Measurements from ENCODE around the gene MTMR3. TPM values are rescaled to one million over a fixed set of nuclear protein-coding genes. Genes with fewer than 3 reads are reported as not detected.
"Not testable (repeated sequence)": the region's sequence is repeated elsewhere in the genome, so short reads cannot be mapped to it uniquely, and the experiment has no call there.

Gene MTMR3
- total RNA-seq, 1 donor from 2014 or later = 36.9 TPM

DNA sequence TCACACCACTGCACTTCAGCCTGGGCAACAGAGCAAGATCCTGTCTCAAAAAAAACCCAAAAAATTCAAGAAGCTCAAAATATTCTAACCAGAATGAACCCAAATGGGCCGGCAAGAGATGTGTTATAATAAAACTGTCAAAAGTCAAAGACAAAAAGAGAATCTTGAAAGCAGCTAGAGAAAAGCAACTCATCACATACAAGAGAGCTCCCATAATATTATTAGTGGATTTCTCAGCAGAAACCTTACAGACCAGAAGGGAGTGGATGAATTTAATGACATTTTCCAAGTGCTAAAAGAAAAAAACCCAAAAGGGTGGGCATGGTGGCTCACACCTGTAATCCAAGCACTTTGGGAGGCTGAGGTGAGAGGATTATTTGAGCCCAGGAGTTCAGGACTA is 174.4 kb downstream of the MTMR3 start:
- DNase-seq (ENCODE audit: low spot score) = no peak
- H3K4me3 Mint-ChIP-seq (ENCODE audit: unreplicated experiment) = no peak overlapping the region
- peaks cover 9% of the 10 kb centered on the region for H3K4me1 Mint-ChIP-seq (ENCODE audit: low read depth)
- TF ChIP-seq, protein P1, sequence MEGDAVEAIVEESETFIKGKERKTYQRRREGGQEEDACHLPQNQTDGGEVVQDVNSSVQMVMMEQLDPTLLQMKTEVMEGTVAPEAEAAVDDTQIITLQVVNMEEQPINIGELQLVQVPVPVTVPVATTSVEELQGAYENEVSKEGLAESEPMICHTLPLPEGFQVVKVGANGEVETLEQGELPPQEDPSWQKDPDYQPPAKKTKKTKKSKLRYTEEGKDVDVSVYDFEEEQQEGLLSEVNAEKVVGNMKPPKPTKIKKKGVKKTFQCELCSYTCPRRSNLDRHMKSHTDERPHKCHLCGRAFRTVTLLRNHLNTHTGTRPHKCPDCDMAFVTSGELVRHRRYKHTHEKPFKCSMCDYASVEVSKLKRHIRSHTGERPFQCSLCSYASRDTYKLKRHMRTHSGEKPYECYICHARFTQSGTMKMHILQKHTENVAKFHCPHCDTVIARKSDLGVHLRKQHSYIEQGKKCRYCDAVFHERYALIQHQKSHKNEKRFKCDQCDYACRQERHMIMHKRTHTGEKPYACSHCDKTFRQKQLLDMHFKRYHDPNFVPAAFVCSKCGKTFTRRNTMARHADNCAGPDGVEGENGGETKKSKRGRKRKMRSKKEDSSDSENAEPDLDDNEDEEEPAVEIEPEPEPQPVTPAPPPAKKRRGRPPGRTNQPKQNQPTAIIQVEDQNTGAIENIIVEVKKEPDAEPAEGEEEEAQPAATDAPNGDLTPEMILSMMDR (IDR thresholded peaks at IDR 0.05) = no peak
- H3K9me3 Mint-ChIP-seq (ENCODE audit: low read depth) = peaks cover 6% of the 10 kb centered on the region
- no peak overlapping the region for H3K27ac Mint-ChIP-seq (ENCODE audit: unreplicated experiment)
- H3K27me3 Mint-ChIP-seq (ENCODE audit: low read depth) = no peaks in the 10 kb centered on the region
- H3K36me3 Mint-ChIP-seq (ENCODE audit: low read depth) = peaks cover 5% of the 10 kb centered on the region

DNA sequence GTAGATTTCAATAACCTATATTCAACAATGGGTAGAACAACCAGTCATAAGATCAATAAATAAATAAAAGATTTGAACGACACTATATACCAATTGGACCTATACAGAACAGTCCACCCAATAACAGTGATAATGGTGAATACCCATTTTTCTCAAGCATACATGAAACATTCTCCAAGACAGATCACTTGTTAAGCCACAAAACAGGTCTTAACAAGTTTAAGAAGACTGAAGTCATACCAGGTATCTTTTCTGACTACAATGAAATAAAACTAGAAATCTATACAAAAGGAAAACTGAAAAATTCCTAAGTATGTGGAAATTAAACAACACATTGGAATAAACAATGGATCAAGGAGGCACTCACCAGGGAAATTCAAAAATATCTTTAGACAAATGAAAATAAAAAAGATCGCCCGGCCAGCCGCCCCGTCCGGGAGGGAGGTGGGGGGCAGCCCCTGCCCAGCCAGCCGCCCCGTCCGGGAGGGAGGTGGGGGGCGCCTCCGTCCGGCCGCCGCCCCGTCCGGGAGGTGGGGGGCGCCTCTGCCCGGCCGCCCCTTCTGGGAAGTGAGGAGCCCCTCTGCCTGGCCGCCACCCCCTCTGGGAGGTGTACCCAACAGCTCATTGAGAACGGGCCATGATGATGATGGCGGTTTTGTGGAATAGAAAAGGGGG is 176.5 kb downstream of the MTMR3 start:
- H3K27ac Mint-ChIP-seq (ENCODE audit: unreplicated experiment); DNase-seq (ENCODE audit: low spot score); H3K27me3 Mint-ChIP-seq (ENCODE audit: low read depth); H3K36me3 Mint-ChIP-seq (ENCODE audit: low read depth); H3K4me3 Mint-ChIP-seq (ENCODE audit: unreplicated experiment); H3K4me1 Mint-ChIP-seq (ENCODE audit: low read depth): not testable (repeated sequence)
- H3K9me3 Mint-ChIP-seq (ENCODE audit: low read depth) = peaks cover 20% of the 10 kb centered on the region

DNA sequence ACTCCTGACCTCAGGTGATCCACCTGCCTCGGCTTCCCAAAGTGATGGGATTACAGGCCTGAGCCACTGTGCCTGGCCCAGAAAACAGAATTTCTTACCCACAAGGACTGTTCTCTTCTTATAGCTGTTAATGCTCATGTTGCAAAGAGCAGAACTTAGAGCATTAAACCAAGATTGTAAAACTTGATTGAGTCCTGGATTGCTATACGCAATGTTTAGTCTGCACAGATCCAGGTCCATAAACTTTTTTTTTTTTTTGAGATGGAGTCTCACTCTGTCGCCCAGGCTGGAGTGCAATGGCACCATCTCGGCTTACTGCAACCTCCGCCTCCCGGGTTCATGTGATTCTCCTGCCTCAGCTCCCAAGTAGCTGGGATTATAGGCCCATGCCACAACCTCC is 178.1 kb downstream of the MTMR3 start:
- H3K9me3 Mint-ChIP-seq (ENCODE audit: low read depth) = peaks cover 23% of the 10 kb centered on the region
- H3K27me3 Mint-ChIP-seq (ENCODE audit: low read depth); DNase-seq (ENCODE audit: low spot score); H3K4me3 Mint-ChIP-seq (ENCODE audit: unreplicated experiment); H3K27ac Mint-ChIP-seq (ENCODE audit: unreplicated experiment); H3K36me3 Mint-ChIP-seq (ENCODE audit: low read depth); H3K4me1 Mint-ChIP-seq (ENCODE audit: low read depth): not testable (repeated sequence)

DNA sequence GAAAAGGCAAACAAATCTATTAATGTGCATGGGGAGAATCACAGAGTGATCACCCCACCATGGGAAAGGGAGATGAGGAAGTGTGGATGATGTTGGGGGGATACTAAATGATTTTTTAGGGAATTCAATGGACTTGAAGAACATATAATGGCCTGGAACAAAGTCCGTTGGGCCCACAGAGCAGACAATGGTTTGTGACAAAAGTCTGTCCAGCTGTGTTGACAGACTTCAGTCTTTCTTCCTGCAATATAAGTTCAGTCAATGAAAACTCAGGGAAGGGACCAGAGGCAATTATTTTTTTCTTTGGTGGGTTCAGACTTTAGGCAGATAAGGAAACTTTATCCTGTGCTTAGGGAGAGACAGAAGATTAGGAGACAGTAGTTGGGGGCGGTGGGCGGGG is 179.3 kb downstream of the MTMR3 start:
- H3K27ac Mint-ChIP-seq (ENCODE audit: unreplicated experiment) = no peak overlapping the region
- H3K4me1 Mint-ChIP-seq (ENCODE audit: low read depth) = peaks cover 5% of the 10 kb centered on the region
- no peak for DNase-seq (ENCODE audit: low spot score)
- H3K4me3 Mint-ChIP-seq (ENCODE audit: unreplicated experiment) = no peak overlapping the region
- peaks cover 21% of the 10 kb centered on the region for H3K9me3 Mint-ChIP-seq (ENCODE audit: low read depth)
- TF ChIP-seq, protein P1 (IDR thresholded peaks at IDR 0.05) = no peak
- H3K27me3 Mint-ChIP-seq (ENCODE audit: low read depth) = no peaks in the 10 kb centered on the region
- peaks cover 4% of the 10 kb centered on the region for H3K36me3 Mint-ChIP-seq (ENCODE audit: low read depth)

DNA sequence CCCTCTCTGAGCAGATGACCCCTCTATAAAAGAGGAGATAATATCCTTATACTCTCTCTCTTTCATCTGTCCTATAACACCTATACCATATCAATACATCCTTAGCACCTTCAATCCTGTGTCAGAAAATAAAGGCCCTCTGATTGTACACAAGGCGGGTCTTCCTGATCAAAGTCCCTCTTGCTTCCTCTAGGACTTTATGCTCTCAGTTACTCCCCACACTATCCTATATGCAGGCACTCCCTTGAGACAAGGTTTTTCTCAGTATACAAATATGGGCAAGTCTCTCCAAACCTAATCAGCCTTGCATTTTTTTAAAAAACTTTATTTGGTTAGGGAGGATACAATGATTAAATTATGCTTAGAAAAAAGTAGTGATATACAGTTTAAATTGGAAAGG is 180.0 kb downstream of the MTMR3 start:
- no peak overlapping the region for H3K4me3 Mint-ChIP-seq (ENCODE audit: unreplicated experiment)
- H3K9me3 Mint-ChIP-seq (ENCODE audit: low read depth) = peaks cover 21% of the 10 kb centered on the region
- H3K36me3 Mint-ChIP-seq (ENCODE audit: low read depth) = peaks cover 3% of the 10 kb centered on the region
- H3K4me1 Mint-ChIP-seq (ENCODE audit: low read depth) = peaks cover 5% of the 10 kb centered on the region
- no peak for DNase-seq (ENCODE audit: low spot score)
- no peaks in the 10 kb centered on the region for H3K27me3 Mint-ChIP-seq (ENCODE audit: low read depth)
- H3K27ac Mint-ChIP-seq (ENCODE audit: unreplicated experiment) = no peak overlapping the region
- TF ChIP-seq, protein P1 (IDR thresholded peaks at IDR 0.05) = no peak

DNA sequence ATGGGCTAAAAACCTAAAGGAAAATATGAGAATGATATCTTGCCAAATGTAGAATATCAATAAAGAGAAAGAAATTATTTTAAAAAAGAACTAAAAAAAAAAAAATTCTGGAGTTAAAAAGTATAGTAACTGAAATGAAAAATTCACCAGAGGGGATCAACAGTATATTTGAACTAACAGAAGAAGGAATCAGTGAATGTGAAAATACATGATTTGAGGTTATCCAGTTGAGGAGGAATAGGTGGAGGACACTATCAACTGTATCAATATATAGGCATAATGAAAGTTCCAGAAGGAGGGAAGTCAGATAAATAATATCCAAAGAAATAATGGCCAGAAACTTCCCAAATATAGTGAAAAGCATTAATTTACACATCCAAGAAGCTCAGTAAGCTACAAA is 181.2 kb downstream of the MTMR3 start:
- no peak overlapping the region for H3K27ac Mint-ChIP-seq (ENCODE audit: unreplicated experiment)
- no peak for DNase-seq (ENCODE audit: low spot score)
- H3K36me3 Mint-ChIP-seq (ENCODE audit: low read depth) = peaks cover 3% of the 10 kb centered on the region
- no peak overlapping the region for H3K4me3 Mint-ChIP-seq (ENCODE audit: unreplicated experiment)
- peaks cover 5% of the 10 kb centered on the region for H3K4me1 Mint-ChIP-seq (ENCODE audit: low read depth)
- no peaks in the 10 kb centered on the region for H3K27me3 Mint-ChIP-seq (ENCODE audit: low read depth)
- peaks cover 21% of the 10 kb centered on the region for H3K9me3 Mint-ChIP-seq (ENCODE audit: low read depth)
- TF ChIP-seq, protein P1 (IDR thresholded peaks at IDR 0.05) = no peak
